HG02571 (cell line): ENCODE measurements around the gene RPS6KA2.
A peak's percentile ranks its signal among the peaks of the same experiment; 100 is the strongest.
"Not testable (repeated sequence)": the region's sequence is repeated elsewhere in the genome, so short reads cannot be mapped to it uniquely, and the experiment has no call there.

Experiments
- ATAC-seq: cut with Tn5 transposase; IDR thresholded peaks from one replicate; pipeline ENCODE4 v1.9.1; 2021; ENCODE audit warnings: mild to moderate bottlenecking, moderate library complexity; ENCODE audit not compliant: unreplicated experiment

The RPS6KA2 gene

DNA sequence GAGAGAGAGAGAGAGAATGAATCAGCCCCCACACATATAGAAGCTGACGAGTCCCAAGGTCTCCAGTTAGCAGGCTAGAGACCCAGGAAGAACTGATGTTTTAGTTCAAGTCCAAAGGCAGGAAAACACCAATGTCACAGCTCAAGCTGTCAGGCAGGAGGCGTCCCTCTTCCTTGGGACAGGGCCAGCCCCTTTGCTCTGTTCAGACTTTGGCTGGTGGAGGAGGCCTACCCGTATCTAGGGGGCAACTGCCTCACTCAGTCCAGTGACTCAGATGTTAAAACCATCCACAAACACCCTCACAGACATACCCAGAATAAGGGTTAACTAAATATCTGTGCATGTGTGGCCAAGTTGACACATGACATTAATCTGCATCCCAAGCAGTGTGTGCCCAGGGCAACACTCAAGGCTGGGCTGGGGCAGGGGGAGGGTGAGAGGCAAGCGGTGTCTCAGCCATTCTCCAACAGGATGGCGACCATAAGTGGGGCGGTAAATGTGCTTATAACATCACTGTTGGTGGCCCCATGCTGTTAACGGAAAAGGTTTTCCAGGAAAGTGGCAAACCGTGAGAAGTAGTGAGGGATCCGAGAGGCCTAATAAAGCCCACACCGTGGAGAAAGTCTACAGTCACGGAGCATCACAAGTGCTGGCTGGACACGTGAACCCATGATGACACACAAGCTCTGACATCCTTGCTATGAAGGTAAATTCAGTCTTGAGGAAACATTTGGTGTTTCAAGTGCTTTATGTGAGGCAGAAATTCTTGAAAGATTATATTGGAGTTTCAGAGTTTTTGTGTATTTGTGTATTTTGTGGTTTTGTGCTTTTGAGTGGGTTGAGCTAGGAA lies 68.7 kb downstream of the RPS6KA2 start:
- no peak for ATAC-seq

DNA sequence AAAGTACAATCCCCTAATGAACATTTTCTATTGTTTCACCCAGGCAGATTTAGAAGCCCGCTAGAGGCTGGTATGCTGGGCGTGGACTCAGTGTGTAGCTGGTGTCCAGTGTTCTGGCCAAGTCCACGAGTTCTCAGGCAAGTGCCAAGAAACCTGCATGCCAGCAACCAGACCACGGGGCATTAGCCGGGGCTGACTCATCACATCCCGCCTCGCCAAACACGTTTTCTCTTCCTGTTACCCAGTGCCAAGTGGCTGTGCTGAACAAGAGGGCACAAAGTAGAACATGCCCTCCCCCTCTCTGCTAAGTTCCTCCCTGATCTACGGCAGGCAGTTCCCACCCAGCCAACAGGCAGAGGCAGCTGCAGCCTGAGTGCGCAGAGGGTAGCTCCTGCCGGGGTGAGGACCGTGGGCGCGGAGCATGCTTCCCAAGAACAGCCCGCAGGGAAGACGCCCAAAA lies 70.2 kb downstream of the RPS6KA2 start:
- no peak for ATAC-seq

DNA sequence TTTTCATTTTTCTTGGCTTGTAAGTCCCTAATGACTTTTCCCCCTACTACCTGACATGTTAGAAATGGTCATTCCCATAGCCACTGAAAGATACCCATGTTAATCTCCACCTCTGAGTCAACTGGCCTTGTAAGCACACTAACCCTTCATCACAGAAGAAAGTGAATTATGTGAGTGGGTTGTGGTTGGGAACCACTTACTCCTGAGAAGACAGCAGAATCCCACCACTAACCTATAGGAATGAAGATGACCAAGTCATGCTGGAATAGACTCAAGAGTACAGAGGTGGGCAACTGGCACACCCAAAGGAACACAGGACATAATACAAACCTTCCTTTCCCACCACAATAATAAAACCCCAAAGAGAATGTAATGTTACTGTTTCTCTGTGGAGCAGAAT lies 70.7 kb downstream of the RPS6KA2 start:
- no peak for ATAC-seq

DNA sequence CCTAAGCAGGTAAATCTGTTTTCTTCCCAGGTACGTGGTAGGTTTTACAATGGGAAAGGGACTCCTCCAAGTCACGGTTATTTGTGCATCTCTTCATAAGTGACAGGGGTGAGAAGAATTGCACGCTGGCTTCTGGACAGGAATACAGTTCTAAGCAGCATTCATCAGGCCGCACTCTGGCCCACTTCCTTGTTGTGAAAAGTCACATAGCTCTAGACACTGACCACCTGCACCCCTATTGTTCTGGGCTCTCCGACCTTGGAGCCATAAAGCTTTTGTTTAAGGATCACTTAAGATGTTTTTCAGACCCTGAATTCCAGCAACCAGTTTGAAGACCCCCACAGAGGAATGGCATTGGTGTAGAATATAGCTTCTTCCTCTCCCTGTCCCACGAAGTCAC lies 72.0 kb downstream of the RPS6KA2 start:
- no peak for ATAC-seq

DNA sequence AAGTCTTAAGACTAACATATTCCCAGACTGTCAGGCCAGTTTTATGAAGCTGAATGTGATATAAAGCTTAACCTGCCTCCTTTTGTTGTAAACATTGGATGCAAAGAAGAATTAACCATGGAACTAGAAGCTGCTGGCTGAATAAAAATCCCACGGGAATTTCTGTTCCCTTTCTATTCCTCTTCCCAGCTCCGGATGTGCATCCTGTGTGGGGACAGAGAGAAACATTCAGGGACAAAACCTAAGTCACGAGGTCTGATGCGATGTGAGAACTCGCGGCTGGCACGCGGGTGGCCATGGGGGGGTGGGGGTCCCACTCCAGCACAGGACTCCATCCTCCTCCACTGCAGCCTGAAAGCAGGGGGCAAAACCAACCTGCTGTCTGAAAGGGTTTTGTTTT lies 72.7 kb downstream of the RPS6KA2 start:
- ATAC-seq = no peak

DNA sequence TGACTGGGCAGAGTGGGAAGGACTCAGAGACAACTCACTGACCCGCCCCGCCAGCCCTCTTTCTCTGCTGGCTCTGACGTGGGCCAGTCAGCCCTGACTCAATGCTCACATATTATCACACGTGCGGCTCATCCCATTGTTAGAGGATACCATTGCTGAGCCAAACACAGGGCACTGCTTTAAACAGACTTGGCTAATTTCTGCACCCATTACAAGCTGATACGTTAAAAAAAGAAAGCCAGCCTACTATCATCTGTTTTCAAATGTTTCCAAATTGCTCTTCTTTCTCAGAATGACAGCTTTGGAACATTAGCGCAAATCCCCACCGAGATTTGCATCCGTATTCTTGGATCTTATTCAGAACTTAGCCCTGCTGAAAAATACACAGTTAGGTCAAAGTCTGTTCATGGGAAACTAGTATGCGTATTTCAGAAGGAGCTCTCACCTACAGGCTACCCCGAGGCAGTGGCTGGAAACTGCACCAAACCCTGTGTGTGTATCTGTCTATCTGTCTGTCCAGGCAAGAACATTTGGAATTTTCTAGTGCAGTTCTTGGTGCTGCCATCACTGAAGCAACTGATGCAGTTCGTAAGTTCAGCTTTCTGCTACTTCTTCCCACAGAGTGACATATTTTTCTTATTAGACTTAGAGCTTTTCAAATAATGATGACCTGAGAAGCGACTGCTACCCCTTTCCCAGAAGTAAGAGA lies 73.3 kb downstream of the RPS6KA2 start:
- no peak for ATAC-seq

DNA sequence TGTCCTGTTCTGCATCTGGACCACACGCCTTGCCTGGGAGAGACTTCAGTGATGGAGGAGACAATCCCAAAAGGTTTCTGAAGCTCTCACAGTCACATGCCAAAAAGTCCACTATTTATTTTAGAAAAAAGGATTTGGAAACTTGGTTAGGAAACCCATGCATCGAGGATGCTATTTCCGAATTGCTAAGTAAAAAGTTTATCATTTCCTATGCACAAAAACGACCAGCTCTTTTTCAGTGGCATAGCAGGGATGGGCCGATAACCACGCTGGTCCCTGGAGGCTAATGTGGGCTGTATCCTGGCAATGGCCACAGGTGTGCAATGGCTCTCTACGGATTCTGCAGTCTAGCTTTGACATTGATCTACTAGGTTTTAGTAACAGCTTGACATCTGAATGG lies 74.5 kb downstream of the RPS6KA2 start:
- ATAC-seq = no peak

DNA sequence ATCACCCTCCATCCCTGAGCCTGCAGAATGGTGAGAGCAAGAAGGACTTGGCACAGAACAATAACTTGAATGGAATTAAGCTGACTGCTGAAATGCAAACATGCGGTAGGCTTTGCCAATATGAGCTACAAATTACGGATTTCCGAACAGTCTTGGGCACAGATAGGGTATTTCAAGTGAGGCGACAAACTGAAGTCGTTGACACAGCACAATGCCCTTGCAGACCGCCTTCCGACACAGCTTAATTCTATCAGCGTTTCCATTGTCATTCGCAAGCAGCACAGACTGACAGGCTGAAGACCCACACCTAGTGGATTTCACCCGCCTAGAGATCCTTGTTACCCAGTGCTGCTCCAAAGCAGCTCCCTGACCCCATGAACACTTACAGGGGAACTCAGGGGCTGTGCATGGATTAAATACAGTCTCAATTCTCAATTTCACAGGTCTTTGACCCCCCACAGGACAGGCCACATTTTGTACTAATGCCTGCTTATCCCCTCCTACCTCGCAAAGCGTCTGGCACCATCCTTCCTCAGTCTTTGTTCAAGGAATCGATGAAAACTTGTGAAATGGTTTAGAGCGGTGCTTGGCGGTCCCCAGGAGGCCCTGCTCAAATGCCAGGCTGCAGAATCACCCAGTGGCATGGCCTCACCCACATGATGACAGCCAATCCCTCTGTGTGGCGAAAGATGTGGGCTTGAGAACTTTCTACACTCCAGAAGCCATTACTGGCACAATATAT lies 75.1 kb downstream of the RPS6KA2 start:
- ATAC-seq = no peak

DNA sequence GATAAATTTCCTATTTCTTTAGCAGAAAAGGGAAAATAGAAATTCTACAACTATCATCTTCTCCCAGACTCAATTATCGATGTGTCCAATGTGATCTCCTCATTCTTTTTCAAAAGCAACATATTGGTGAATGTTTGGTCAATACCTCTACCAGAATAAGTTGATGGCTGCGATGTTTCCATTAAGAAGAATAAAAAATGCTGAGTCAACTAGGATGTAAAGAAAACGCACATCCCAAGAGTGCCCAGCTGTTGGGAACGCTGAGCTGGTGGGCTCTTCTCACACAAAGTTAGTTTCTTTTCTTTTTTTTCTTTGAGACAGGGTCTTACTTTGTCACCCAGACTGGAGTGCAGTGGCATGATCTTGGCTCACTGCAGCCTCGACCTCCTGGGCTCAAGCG lies 80.4 kb downstream of the RPS6KA2 start:
- ATAC-seq = no peak

DNA sequence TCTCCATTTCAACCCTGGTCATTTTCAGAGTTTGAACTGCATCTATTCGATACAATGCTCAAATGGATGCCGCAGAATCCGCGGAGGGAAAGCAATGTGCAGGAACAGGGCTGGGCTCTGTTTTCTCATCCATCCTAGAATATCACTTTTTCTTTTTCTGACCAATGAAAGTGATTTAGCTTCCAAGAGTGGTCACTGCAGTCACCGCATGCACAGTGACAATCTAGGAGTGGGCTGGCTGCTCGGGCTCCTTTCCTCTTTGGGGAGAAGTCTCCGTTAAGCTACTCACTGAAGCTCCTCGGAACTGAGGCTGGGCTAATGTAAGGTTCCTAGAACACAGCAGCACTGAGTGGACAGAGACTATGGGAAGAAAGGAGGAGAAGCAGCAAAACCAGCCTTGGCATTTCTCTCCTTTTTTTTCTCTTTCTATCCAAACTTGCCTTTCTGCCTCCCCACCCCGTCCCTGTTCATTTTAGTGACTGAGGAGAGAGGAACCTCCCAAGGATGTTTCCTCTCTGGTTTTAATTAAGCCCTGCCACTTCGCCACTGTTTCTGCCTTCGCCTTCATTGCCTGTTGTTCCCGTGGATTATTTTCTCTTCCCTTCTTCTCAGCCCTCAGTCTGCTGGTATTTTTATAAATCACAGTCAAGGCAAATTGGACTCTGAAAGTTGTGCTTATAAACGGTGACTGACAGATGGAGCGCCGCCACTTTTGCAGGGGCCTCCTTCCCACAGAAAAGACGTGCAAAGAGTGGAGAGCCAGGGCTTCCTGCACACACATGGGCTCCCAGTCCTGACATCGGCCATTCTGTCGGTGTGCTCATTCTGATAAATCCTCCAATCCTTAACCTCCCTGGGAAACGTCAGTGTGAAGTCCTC lies 81.7 kb downstream of the RPS6KA2 start:
- no peak for ATAC-seq

DNA sequence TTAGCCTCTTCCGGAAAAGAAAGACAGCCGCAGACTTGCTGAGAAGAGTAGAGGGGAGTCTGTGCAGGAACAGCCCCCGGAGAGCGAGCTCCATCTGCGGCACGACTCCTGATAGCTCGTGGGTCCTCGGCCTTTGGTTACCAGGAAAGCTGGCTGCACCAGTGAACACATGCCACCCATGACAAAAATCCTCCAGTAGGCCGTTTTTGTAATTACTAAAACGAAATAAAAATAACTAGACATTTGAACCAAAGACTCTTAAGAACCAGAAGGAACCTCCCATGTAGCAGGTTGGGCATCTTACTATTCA lies 82.8 kb downstream of the RPS6KA2 start:
- ATAC-seq = no peak

DNA sequence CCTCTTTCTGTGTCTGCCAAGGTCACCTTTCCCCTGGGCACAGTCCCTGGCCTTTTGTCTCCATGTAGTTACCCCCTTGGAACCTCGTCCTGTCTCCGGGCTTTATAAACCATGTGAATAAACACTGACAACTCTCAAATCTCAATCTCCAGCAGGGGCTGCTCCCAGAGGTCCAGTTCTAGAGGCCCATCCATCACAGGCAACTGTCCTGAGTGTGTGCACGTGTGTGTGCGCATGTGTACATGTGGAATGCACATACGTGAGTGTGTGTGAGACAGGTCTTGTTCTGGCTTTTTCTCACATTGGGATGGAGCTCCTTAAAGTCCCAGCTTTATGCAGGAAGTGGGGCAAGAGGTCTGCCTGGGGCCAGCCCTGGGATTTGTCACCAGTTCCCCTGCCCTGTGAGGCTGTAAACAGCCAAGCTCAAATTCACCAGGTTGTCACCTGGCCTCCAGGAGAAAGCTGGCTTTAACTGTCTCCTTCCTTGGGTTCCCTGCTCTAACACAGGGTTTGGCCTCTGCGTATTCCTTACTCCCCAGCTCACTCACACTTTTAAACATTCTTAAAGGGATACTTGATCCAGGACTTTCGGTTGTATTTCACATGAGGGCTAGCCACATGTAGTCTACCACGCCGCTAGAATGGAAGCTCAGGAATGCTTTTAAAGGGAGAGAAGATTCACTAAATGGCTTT lies 83.3 kb downstream of the RPS6KA2 start:
- no peak for ATAC-seq

DNA sequence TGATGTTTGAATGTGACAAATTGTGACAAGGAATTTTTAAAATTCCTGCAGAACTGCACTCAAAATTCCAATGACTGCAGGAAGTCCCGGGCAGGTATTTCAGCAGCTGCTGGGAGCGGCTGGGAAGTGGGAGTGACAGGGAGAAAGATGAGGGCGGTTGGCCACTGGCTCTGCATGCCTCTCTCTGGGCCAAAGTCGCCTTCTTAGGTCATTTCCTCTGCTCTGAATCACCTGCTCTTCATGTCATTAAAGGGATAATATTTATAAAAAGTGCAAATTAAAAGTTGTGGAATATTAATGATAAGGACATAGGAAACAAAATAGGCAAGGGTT lies 84.5 kb downstream of the RPS6KA2 start:
- ATAC-seq = no peak

DNA sequence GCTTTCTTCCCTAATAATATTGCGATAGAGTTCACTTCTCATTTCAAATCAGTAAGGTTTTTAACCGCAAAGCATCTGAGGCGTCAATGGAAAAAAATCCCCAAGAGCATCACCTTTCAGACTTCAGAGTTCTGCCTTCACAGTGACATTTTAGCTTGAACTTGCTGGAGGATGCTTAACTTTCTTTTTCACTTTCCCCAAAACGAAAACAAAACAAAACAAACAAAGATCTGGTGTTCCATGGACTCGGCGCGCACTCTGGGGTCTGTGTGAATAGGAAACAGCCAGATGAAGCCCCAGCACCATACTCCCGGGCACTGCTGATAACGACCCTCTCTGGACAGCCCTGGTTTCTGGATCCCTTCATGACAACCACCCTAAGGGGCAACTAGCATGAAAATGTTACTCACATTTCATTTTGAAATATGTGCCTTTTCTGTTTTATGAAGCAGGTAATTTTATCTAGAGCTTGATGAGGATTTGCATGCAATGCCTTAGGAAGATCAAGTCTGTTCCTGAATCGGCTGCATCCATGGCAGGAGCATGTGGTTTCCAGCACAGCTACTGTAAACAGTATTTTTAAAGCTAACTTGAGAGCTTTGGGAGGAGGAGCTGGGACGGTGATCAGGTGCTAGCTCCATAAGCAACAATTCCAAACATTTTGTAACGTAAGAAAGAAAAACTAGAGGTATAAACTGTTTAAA lies 85.0 kb downstream of the RPS6KA2 start:
- ATAC-seq = no peak

DNA sequence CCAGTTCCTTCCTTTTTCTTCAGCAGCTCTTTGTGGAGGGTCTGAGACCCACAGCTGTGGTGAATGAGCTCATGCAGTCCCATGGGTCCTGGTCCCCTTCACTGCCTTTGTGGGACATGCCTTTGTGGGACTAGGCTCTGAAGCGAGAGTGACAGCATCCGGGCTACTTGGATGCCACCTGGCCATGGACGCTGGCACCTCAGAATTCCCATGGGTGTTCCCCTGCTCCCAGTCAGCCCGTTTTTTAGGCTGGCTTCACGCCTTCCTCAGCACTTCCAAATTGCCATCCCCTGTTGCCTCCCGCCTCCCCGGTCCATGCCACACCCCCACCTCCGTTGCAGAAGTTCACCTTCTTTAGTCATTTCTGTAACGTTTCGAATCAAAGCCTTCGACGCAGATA lies 85.7 kb downstream of the RPS6KA2 start:
- ATAC-seq = peak; percentile 21

DNA sequence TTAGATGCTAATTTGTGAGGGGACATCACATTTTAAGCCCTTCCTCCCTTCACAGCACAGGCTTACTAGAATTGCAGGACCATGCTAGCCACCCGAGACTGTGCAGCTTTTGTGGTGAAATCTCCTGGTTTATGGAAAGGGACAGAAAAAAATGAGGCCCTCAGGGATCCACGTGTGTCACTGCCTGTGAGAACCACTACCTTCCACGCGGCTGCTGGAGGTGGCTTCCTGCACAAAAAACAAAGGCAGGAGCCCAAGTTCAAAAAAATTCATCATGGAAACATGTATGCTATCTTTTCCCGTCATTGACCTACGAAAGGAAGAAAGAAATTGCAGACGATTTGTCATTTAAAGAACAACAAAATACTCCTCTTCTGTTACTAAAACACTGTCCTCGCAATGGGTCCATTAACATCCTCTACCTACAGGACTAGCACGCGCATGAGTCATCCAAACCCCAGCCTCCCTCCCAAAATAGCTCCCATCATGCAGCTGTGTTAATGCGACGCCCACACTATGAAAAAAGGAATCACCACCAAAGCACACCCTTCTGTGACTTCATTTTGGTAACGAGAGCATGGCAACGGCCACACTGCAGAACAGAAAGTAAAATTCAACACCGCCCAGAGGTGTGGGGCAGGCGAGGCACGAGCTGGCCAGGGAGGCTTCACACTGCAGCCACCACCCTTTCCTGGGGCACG lies 86.3 kb downstream of the RPS6KA2 start:
- ATAC-seq = peak; percentile 96

DNA sequence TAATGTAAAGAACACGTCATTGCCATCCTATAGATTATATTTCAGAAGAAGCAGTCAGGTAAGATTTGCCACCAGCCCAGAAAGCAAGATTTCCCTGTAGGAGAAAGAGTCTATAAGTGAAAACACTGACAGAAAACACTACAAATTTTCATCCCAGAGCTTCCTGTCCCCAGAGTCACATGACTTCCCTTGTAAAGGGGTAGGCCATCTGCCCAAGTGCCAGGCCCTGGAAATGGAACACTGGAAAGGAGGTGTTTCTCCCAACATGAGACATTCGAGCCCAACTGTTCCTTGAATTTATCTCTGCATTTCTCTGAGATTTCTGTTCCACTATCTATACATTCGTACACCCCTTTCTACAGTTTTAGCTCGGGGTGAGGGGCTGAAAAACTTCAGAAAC lies 87.5 kb downstream of the RPS6KA2 start:
- ATAC-seq = no peak

DNA sequence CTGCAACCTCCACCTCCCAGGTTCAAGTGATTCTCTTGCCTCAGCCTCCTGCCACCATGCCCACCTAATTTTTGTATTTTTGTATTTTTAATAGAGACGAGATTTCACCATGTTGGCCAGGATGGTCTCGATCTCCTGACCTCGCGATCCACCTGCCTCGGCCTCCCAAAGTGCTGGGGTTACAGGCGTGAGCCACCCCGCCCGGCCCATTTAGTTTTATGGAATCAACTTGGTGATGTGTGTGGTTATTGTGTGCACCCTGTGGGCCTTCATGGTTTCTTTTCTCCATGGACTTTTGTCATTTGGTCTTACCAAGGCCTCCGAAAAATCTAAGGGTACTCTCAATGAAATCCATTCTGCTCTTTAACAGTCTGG lies 88.1 kb downstream of the RPS6KA2 start:
- not testable (repeated sequence) for ATAC-seq

DNA sequence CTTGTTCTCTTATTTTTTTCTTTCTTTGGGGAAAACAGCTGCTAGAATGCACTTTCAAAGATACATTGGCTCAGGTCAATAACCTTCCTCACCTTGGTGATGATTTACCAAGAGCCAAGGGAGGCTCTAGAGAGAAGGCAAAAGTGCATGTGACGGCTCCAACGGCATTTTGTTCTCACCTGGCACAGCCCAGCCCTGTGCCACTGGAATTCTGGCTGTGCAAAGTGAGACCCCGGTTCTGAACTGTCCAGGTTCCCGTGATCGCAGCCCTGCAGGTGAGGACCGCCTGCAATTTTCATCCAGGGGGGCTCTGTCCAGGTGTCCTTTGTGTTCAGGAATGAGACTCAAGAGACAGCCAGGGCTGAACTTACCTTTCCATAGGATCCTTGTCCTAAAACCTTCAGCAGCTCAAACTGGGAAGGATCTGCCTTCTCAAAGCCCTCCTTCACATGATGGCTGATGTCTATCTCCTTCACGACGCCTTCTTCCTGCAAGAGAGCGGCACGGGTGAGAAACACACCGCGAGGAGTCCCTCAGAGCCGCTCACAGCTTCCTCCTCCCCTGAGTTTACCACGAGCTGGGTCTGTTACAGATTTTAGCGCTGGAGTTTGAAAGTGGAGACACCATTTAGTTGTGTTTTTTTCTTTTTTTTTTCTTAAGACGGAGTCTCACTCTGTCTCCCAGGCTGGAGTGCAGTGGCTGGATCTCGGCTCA lies 88.6 kb downstream of the RPS6KA2 start:
- ATAC-seq = no peak
